Measurements from ENCODE around the gene ADGRB3.
"Not testable (repeated sequence)": the region's sequence is repeated elsewhere in the genome, so short reads cannot be mapped to it uniquely, and the experiment has no call there.

Gene ADGRB3

DNA sequence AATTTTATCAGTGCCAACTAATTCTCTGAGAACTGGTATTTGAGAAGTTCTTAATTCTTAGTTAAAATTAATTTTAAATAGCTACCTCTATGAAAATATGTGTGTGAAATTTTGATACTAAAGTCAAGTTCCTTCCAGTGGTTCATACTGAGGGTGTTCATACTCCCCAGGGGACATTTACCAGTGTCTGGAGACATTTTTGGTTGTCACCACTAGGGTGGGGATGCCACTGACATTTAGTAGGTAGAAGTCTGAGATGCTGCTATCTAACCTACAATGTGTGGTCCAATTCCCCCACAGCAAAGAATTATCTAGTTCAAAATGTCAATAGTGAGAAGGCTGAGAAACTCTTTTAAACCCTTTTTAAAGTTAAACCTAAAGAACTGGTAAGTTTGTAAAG is 463.8 kb downstream of the ADGRB3 start:
- DNase-seq (ENCODE audit: extremely low spot score): no peak
- TF ChIP-seq CTCF (IDR thresholded peaks at IDR 0.05; ENCODE audit: control extremely low read depth, extremely low read depth, low read depth, missing control alignments): no peak
- POLR2A ChIA-PET: no interaction called here
- CTCF ChIA-PET: no interaction called here

- TF ChIP-seq CTCF (IDR thresholded peaks at IDR 0.05; ENCODE audit: control extremely low read depth, extremely low read depth, low read depth, missing control alignments): no peak
- CTCF ChIA-PET: no interaction called here
- POLR2A ChIA-PET: no interaction called here
- DNase-seq (ENCODE audit: extremely low spot score): no peak
Measured at GRCh38 chr6:69100772-69101171, 465.7 kb downstream of the ADGRB3 start.

- no peak for DNase-seq (ENCODE audit: extremely low spot score)
- ChIA-PET POLR2A (no interaction called here), CTCF (interaction anchor here (1.2 kb wide), 1 partner anchor 17 kb away, joined by 4 read pairs; no protein-coding TSS in a partner anchor)
- no peak for TF ChIP-seq CTCF (IDR thresholded peaks at IDR 0.05; ENCODE audit: control extremely low read depth, extremely low read depth, low read depth, missing control alignments)
Measured at GRCh38 chr6:69102416-69102815, 467.3 kb downstream of the ADGRB3 start.

DNA sequence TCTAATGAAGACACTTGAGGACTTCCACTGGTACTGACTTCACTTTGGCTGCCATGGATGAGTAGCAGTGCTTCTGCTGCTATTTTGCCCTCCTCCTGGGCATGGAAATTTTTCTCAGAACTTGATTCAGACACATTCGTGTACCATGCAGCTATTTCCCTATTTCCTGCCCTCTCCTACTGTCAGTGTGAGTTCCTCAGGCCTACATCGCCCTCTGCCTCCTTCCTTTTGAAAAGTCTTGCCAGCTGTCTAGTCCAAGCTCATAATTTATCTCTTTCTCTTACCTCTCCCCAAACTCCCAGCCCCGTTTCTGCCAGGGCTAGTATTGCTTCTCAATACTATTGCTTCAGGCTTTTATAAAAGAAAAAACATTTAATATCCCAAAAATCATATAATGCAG is 470.2 kb downstream of the ADGRB3 start:
- ChIA-PET POLR2A (no interaction called here), CTCF (no interaction called here)
- no peak for TF ChIP-seq CTCF (IDR thresholded peaks at IDR 0.05; ENCODE audit: control extremely low read depth, extremely low read depth, low read depth, missing control alignments)
- no peak for DNase-seq (ENCODE audit: extremely low spot score)

GRCh38 chr6:69106511-69106910 is 471.4 kb downstream of the ADGRB3 start:
- DNase-seq (ENCODE audit: extremely low spot score): no peak
- ChIA-PET CTCF (no interaction called here), POLR2A (no interaction called here)
- no peak for TF ChIP-seq CTCF (IDR thresholded peaks at IDR 0.05; ENCODE audit: control extremely low read depth, extremely low read depth, low read depth, missing control alignments)

GRCh38 chr6:69111301-69111700 is 476.2 kb downstream of the ADGRB3 start:
- POLR2A ChIA-PET: no interaction called here
- CTCF ChIA-PET: no interaction called here
- TF ChIP-seq CTCF (IDR thresholded peaks at IDR 0.05; ENCODE audit: control extremely low read depth, extremely low read depth, low read depth, missing control alignments): no peak
- no peak for DNase-seq (ENCODE audit: extremely low spot score)

GRCh38 chr6:69116658-69117057 is 481.6 kb downstream of the ADGRB3 start:
- POLR2A ChIA-PET: no interaction called here
- DNase-seq (ENCODE audit: extremely low spot score): no peak
- CTCF ChIA-PET: interaction anchor here (1.2 kb wide), 1 partner anchor 36 kb away, joined by 3 read pairs; no protein-coding TSS in a partner anchor
- TF ChIP-seq CTCF (IDR thresholded peaks at IDR 0.05; ENCODE audit: control extremely low read depth, extremely low read depth, low read depth, missing control alignments): no peak

GRCh38 chr6:69121461-69122406 is 486.7 kb downstream of the ADGRB3 start:
- POLR2A ChIA-PET; DNase-seq (ENCODE audit: extremely low spot score); CTCF ChIA-PET: not testable (repeated sequence)

All from GM10248 (cell line).